IMR-90 (cell line): Measurements from ENCODE around the gene SH3BGRL3. TPM values are rescaled to one million over a fixed set of nuclear protein-coding genes. Genes with fewer than 3 reads are reported as not detected.
A peak's percentile ranks its signal among the peaks of the same experiment; 100 is the strongest.

Experiments
- ATAC-seq: fragments of 200-7000 bp; cut with Tn5 transposase; 2 replicates; pipeline ENCODE4 v1.9.1; 2020; ENCODE audit warnings: low read depth, mild to moderate bottlenecking, moderate library complexity
- Bru-seq: library from RNA; stranded (reverse); fragments of 400-500 nt; gene quantifications from one replicate; lab custom pipeline; 2021; lab: Mats Ljungman, UMichigan
- BruChase-seq, 2 experiments: library from RNA; stranded (reverse); fragments of 400-500 nt; gene quantifications; one replicate each; lab custom pipeline; 2021; lab: Mats Ljungman, UMichigan
- BruUV-seq: library from RNA; stranded (reverse); fragments of 400-500 nt; replicated peaks from 2 replicates; lab custom pipeline; 2021; lab: Mats Ljungman, UMichigan
- CTCF ChIA-PET: fragments of 300-600 bp; formaldehyde crosslinking; extraction: SDS; loops from one replicate; lab custom pipeline; 2021; ENCODE audit warnings: antibody characterized with exemption; lab: Yijun Ruan, JAX
- POLR2A ChIA-PET: fragments of 300-600 bp; sonication (Branson Sonifier 250); formaldehyde crosslinking; loops from one replicate; lab custom pipeline; 2022; ENCODE audit warnings: antibody characterized with exemption; ENCODE audit not compliant: unreplicated experiment; lab: Charles Lee
- DNase-seq: peaks from one replicate; pipeline ENCODE4 v3.0.0; 2013
- H2AFZ ChIP-seq: replicated peaks from 2 replicates; pipeline ENCODE3; 2013; ENCODE audit warnings: low read length, mild to moderate bottlenecking; ENCODE audit not compliant: poor library complexity
- H2AK5ac ChIP-seq: 2 replicates; pipeline ENCODE4 v1.6.1; 2013; ENCODE audit warnings: low read depth, low read length, inconsistent platforms
- H2AK9ac ChIP-seq: replicated peaks from 2 replicates; pipeline ENCODE3; 2013; ENCODE audit warnings: mild to moderate bottlenecking, low read depth, low read length, moderate library complexity; ENCODE audit not compliant: poor library complexity
- H2BK120ac ChIP-seq: 2 replicates; pipeline ENCODE4 v1.6.1; 2013; ENCODE audit warnings: low read depth, low read length, inconsistent platforms
- H2BK15ac ChIP-seq: 3 replicates; pipeline ENCODE4 v1.6.1; 2013; ENCODE audit warnings: low read depth, low read length, inconsistent platforms
- H2BK20ac ChIP-seq: 2 replicates; pipeline ENCODE4 v1.6.1; 2013; ENCODE audit warnings: low read depth, mild to moderate bottlenecking, inconsistent platforms, low read length, moderate library complexity
- H2BK5ac ChIP-seq: 2 replicates; pipeline ENCODE4 v1.6.1; 2013; ENCODE audit warnings: mild to moderate bottlenecking, low read depth, low read length, inconsistent platforms; ENCODE audit not compliant: poor library complexity, severe bottlenecking
- H3K14ac ChIP-seq: replicated peaks from 2 replicates; pipeline ENCODE4 v1.6.1; 2013; ENCODE audit warnings: low read depth, low read length, inconsistent platforms
- H3K18ac ChIP-seq: 2 replicates; pipeline ENCODE4 v1.6.1; 2013; ENCODE audit warnings: low read depth, low read length, control low read depth
- H3K23ac ChIP-seq: 2 replicates; pipeline ENCODE4 v1.6.1; 2013; ENCODE audit warnings: low read depth, low read length, inconsistent platforms
- H3K27ac ChIP-seq: 2 replicates; pipeline ENCODE4 v1.5.1; 2013; ENCODE audit warnings: mild to moderate bottlenecking, control low read depth, low read length; ENCODE audit not compliant: insufficient read depth
- H3K27me3 ChIP-seq: 2 replicates; pipeline ENCODE4 v1.6.1; 2013; ENCODE audit warnings: low read length; ENCODE audit not compliant: control insufficient read depth, insufficient read depth
- H3K36me3 ChIP-seq: 2 replicates; pipeline ENCODE4 v1.6.1; 2013; ENCODE audit warnings: low read length, mixed read lengths; ENCODE audit not compliant: control insufficient read depth, insufficient read depth
- H3K4ac ChIP-seq: 2 replicates; pipeline ENCODE4 v1.6.1; 2013; ENCODE audit warnings: low read depth, low read length, inconsistent platforms
- H3K4me1 ChIP-seq: 2 replicates; pipeline ENCODE4 v1.6.1; 2013; ENCODE audit warnings: low read length, mixed read lengths; ENCODE audit not compliant: control insufficient read depth, insufficient read depth
- H3K4me2 ChIP-seq: 2 replicates; pipeline ENCODE4 v1.6.1; 2013; ENCODE audit warnings: low read depth, mild to moderate bottlenecking, control low read depth, low read length, moderate library complexity
- H3K4me3 ChIP-seq: 2 replicates; pipeline ENCODE4 v1.5.1; 2013; ENCODE audit warnings: low read depth, mild to moderate bottlenecking, control low read depth, low read length, moderate library complexity; ENCODE audit not compliant: insufficient read depth
- H3K56ac ChIP-seq: 2 replicates; pipeline ENCODE4 v1.6.1; 2013; ENCODE audit warnings: low read length, inconsistent platforms; ENCODE audit not compliant: insufficient read depth; ENCODE audit errors: extremely low read depth
- H3K79me1 ChIP-seq, 2 experiments: 2 replicates each; pipeline ENCODE4 v1.6.1; 2013; ENCODE audit warnings: low read length in 2 of 2, inconsistent platforms in 1 of 2, low read depth in 1 of 2
- H3K9ac ChIP-seq: 2 replicates; pipeline ENCODE4 v1.6.1; 2013; ENCODE audit warnings: low read depth, low read length, control low read depth
- H3K9me1 ChIP-seq: 2 replicates; pipeline ENCODE4 v1.6.1; 2013; ENCODE audit warnings: low read length, inconsistent platforms; ENCODE audit not compliant: insufficient read depth
- H3K9me3 ChIP-seq: 2 replicates; pipeline ENCODE4 v1.6.1; 2013; ENCODE audit warnings: low read length; ENCODE audit not compliant: control insufficient read depth, insufficient read depth
- H4K20me1 ChIP-seq: 2 replicates; pipeline ENCODE4 v1.6.1; 2013; ENCODE audit warnings: low read length, inconsistent platforms; ENCODE audit not compliant: insufficient read depth
- H4K5ac ChIP-seq: 2 replicates; pipeline ENCODE4 v1.6.1; 2013; ENCODE audit warnings: mild to moderate bottlenecking, low read depth, low read length, control low read depth
- H4K8ac ChIP-seq, 2 experiments: 2 replicates each; pipeline ENCODE4 v1.6.1; 2013; ENCODE audit warnings: low read depth in 2 of 2, low read length in 2 of 2, control low read depth in 1 of 2, inconsistent platforms in 1 of 2
- H4K91ac ChIP-seq: 2 replicates; pipeline ENCODE4 v1.6.1; 2013; ENCODE audit warnings: low read depth, low read length, inconsistent platforms; ENCODE audit not compliant: insufficient read depth
- CTCF ChIP-seq: conservative IDR thresholded peaks from 2 replicates; pipeline ENCODE4 v1.5.1; 2012; ENCODE audit warnings: mild to moderate bottlenecking, low read depth, low read length, improper control_type of control experiment
- ELK1 ChIP-seq: fragments of 150-350 bp; IDR thresholded peaks from 2 replicates; pipeline ENCODE4 v1.6.1; 2016; ENCODE audit warnings: low read depth, mild to moderate bottlenecking, low read length, moderate library complexity, borderline replicate concordance
- MAZ ChIP-seq: IDR thresholded peaks from 2 replicates; pipeline ENCODE4 v1.6.1; 2012; ENCODE audit warnings: low read depth, mild to moderate bottlenecking, low read length, improper control_type of control experiment, moderate library complexity, borderline replicate concordance
- MXI1 ChIP-seq: IDR thresholded peaks from 2 replicates; pipeline ENCODE4 v1.6.1; 2012; ENCODE audit warnings: low read depth, mild to moderate bottlenecking, low read length, moderate library complexity, borderline replicate concordance
- POLR2A ChIP-seq: IDR thresholded peaks from 2 replicates; pipeline ENCODE4 v1.6.1; 2012; ENCODE audit warnings: mild to moderate bottlenecking, low read depth, low read length
- RFX5 ChIP-seq: IDR thresholded peaks from 2 replicates; pipeline ENCODE4 v1.8.0; 2012; ENCODE audit warnings: low read depth, mild to moderate bottlenecking, low read length, moderate library complexity
- SMC3 ChIP-seq: fragments of 150-350 bp; IDR thresholded peaks from 2 replicates; pipeline ENCODE4 v1.6.1; 2016; ENCODE audit warnings: low read depth, mild to moderate bottlenecking, antibody characterized with exemption, low read length, moderate library complexity
- USF2 ChIP-seq: fragments of 150-350 bp; IDR thresholded peaks from 2 replicates; pipeline ENCODE4 v1.6.1; 2017; ENCODE audit warnings: mild to moderate bottlenecking, antibody characterized with exemption, low read length, low read depth
- WGBS, 2 experiments: methylation state at CpG; one replicate each; pipeline versions ENCODE4 v1.1.5 to v1.1.7; 2013; ENCODE audit warnings: missing lambda C conversion rate in 2 of 2; ENCODE audit not compliant: insufficient read length in 1 of 2; ENCODE audit errors: extremely low coverage in 2 of 2; 5-methylcytosine and 5-hydroxymethylcytosine counted together
- dilution Hi-C: fragments of 300-500 bp; cut with HindIII; formaldehyde crosslinking; loops from one replicate; pipeline ENCODE4 v1.14.3; 2018; ENCODE audit warnings: low sequenced_read_pairs; ENCODE audit not compliant: unreplicated experiment
- in situ Hi-C: fragments of 300-500 bp; cut with MboI; formaldehyde crosslinking; loops from 3 replicates; pipeline ENCODE4 v1.14.3; 2019; ENCODE audit warnings: low sequenced_read_pairs, inconsistent platforms, mixed read lengths
- intact Hi-C: fragments of 100-400 bp; cut with micrococcal nuclease; formaldehyde crosslinking; loops from 2 replicates; pipeline ENCODE4 v1.10.0; 2022
- long read RNA-seq: library from polyadenylated mRNA; unstranded; transcript quantifications from one replicate; pipeline ENCODE4 v2.0.0, GENCODE V29; 2021; ENCODE audit not compliant: unreplicated experiment
- polyA plus RNA-seq, 3 experiments: library from polyadenylated mRNA; depleted of rRNA; stranded (reverse); fragments of >200 nt; gene quantifications; 2 replicates each; pipeline ENCODE4 v1.2.3, GENCODE V29; 2012; ENCODE audit warnings: low replicate concordance in 1 of 3
- total RNA-seq: library from RNA; depleted of rRNA; stranded (reverse); fragments of >200 nt; gene quantifications from 2 replicates; pipeline ENCODE4 v1.2.3, GENCODE V29; 2012; rRNA removed

The SH3BGRL3 gene
- 32.2 and 35.0 TPM in 2 replicates for total RNA-seq
- polyA plus RNA-seq (2012; rRNA removed): 483 and 565 TPM in 2 replicates
- polyA plus RNA-seq (2012; cell fraction: cytosol; rRNA removed): 551 and 581 TPM in 2 replicates
- polyA plus RNA-seq (2012; cell fraction: nucleus; rRNA removed; ENCODE audit: low replicate concordance): 124 and 136 TPM in 2 replicates
- Bru-seq, nascent RNA: percentile 96 among the genes with signal in this experiment
- percentile 97 among the genes with signal in this experiment for BruChase-seq, experiment 1, labeled RNA remaining after a 6-hour chase
- BruChase-seq, experiment 2, labeled RNA remaining after a 2-hour chase: percentile 94 among the genes with signal in this experiment
- long read RNA-seq, transcript SH3BGRL3-201 (3 exons, 1,661 nt): major isoform, 375 of 428 reads
- long read RNA-seq, transcript SH3BGRL3-202 (2 exons, 768 nt): minor isoform, 8 of 428 reads
- long read RNA-seq, partial matches to known transcripts: 40 of 428 reads
- long read RNA-seq, other reads (novel, unspliced or antisense): 5 of 428 reads

GRCh38 chr1:26279456-26280332 lies at the start of gene SH3BGRL3:
SH3BGRL3 (plus strand) TSS chr1:26280086; CDS start chr1:26280156, 70 bp downstream.
- WGBS, 2 experiments: 1% methylated on average over 16 of the region's 66 CpGs; no CpG with 5 or more reads in 1 of the 2 experiments
- BruUV-seq: no TSS peak
- Histone ChIP-seq H3K23ac (peak within 1 kb of the TSS; percentile 97), H2BK120ac (peak within 1 kb of the TSS; percentile 93), H3K4me1 (peaks cover 64% of the 10 kb centered on the region), H2BK5ac (peak within 1 kb of the TSS; percentile 98), H3K4ac (peak within 1 kb of the TSS; percentile 99), H3K9ac (peak within 1 kb of the TSS; percentile 96), H3K9me1 (peaks cover 49% of the 10 kb centered on the region), H3K9me3 (no peaks in the 10 kb centered on the region), H4K91ac (peak within 1 kb of the TSS; percentile 95), H4K5ac (peak within 1 kb of the TSS; percentile 71), H2BK15ac (peak within 1 kb of the TSS; percentile 91; the same call in 2 of the 3 replicates), H4K20me1 (peaks cover 51% of the 10 kb centered on the region), H3K56ac (peak within 1 kb of the TSS; percentile 73), H2AK9ac (peak within 1 kb of the TSS; percentile 100), H3K36me3 (peaks cover 24% of the 10 kb centered on the region), H3K79me1 (peaks cover 25 to 67% of the 10 kb centered on the region in 2 experiments), H3K27ac (peak within 1 kb of the TSS; percentile 95), H2AFZ (peak within 1 kb of the TSS; percentile 94), H3K18ac (peak within 1 kb of the TSS; percentile 75), H2BK20ac (peak within 1 kb of the TSS; percentile 84), H3K27me3 (no peaks in the 10 kb centered on the region), H4K8ac (peak within 1 kb of the TSS; percentile 79 to 90), H2AK5ac (peak within 1 kb of the TSS; percentile 99), H3K14ac (peak within 1 kb of the TSS; percentile 98), H3K4me3 (peak within 1 kb of the TSS; percentile 89), H3K4me2 (peak within 1 kb of the TSS; percentile 96)
- TF ChIP-seq MAZ (peak; percentile 66; the same call in 1 of the 2 replicates), MXI1 (peak; percentile 25; the same call in 1 of the 2 replicates), CTCF (peak; percentile 46), POLR2A (peak; percentile 93), USF2 (no peak), RFX5 (no peak), SMC3 (no peak), ELK1 (no peak)
- DNase-seq (peak; percentile 75), ATAC-seq (peak; percentile 68)
- ChIA-PET POLR2A (no interaction called here), CTCF (interaction anchor here (0.6 to 1.5 kb wide), 6 partner anchors 37 to 1505 kb away, joined by 3 to 7 read pairs (median 4); partner anchors contain the start of genes CATSPER4, CD52 and CEP85)
- in situ Hi-C loops (no loop called here), dilution Hi-C loops (no loop called here), intact Hi-C loops (loop anchor here (5.0 kb wide), 1 partner anchor 242 kb away; no protein-coding TSS in a partner anchor)
